Heart right ventricle (tissue), 16 donors: ENCODE results near the gene ARL6IP5. TPM values are rescaled to one million over a fixed set of nuclear protein-coding genes. Genes with fewer than 3 reads are reported as not detected.

Experiments
- ATAC-seq, 8 donors: fragments of 200-7000 bp; cut with Tn5 transposase; one replicate each; pipeline ENCODE4 v1.9.1; 2020; ENCODE audit warnings: mild to moderate bottlenecking in 8 of 8, moderate library complexity in 8 of 8, moderate number of reproducible peaks in 1 of 8
- DNase-seq, 2 donors: peaks; one replicate each; pipeline ENCODE4 v3.0.0-alpha.2; 2020
- H3K27ac ChIP-seq, 10 donors: fragments of 200-600 bp; sonication (generic) in 2 of 10; one replicate each; pipeline versions ENCODE4 v1.5.0 to v1.8.0; 2020 to 2022; ENCODE audit warnings: mild to moderate bottlenecking in 3 of 10
- H3K27me3 ChIP-seq, 7 donors: fragments of 200-600 bp; one replicate each; pipeline ENCODE4 v1.8.0; 2021 to 2022; ENCODE audit warnings: mild to moderate bottlenecking in 2 of 7
- H3K36me3 ChIP-seq, 9 donors: fragments of 200-600 bp; sonication (generic) in 1 of 9; one replicate each; pipeline versions ENCODE4 v1.5.0 to v1.8.0; 2020 to 2022; ENCODE audit warnings: mild to moderate bottlenecking in 2 of 9
- H3K4me1 ChIP-seq, 9 donors: fragments of 200-600 bp; sonication (generic) in 1 of 9; one replicate each; pipeline versions ENCODE4 v1.5.0 to v1.8.0; 2020 to 2022; ENCODE audit warnings: mild to moderate bottlenecking in 4 of 9
- H3K4me3 ChIP-seq, 10 donors: fragments of 200-600 bp; sonication (generic) in 2 of 10; one replicate each; pipeline versions ENCODE4 v1.5.0 to v1.8.0; 2020 to 2022; ENCODE audit warnings: mild to moderate bottlenecking in 7 of 10, moderate library complexity in 2 of 10
- H3K9me3 ChIP-seq, 11 donors: fragments of 200-600 bp in 10 of 11; sonication (generic) in 2 of 11; one replicate each; pipeline versions ENCODE4 v1.5.0 to v1.8.0; 2013 to 2022; ENCODE audit warnings: mild to moderate bottlenecking in 2 of 11, control low read depth in 1 of 11, moderate library complexity in 1 of 11
- CTCF ChIP-seq, 9 donors: fragments of 200-600 bp; sonication (generic) in 2 of 9; IDR thresholded peaks; one replicate each; pipeline versions ENCODE4 v1.5.0 to v1.8.0; 2021 to 2022; ENCODE audit warnings: antibody characterized with exemption in 9 of 9, mild to moderate bottlenecking in 5 of 9, moderate library complexity in 1 of 9
- WGBS, 2 donors: extraction: QIAGEN DNeasy Blood & Tissue Kit; methylation state at CpG; one replicate each; pipeline ENCODE4 v1.1.7; 2013; ENCODE audit warnings: inconsistent platforms in 1 of 2; 5-methylcytosine and 5-hydroxymethylcytosine counted together
- intact Hi-C, 10 donors: fragments of 100-400 bp; cut with DNase I; formaldehyde crosslinking; loops; one replicate each; pipeline versions ENCODE4 v1.11.1 to v1.14.2; 2022
- polyA plus RNA-seq, 2 donors: library from polyadenylated mRNA; stranded (reverse); fragments of 200-250 nt; gene quantifications; one replicate each; pipeline ENCODE4 v1.2.3, GENCODE V29; 2013
- total RNA-seq, 10 donors: library from RNA; stranded (reverse); fragmentation: NEBNext Ultra II Directional in 3 of 10; extraction: Animal tissue kit (Norgen Biotek cat#: 25700) in 3 of 10; gene quantifications; one replicate each; pipeline versions ENCODE4 v1.2.1 to v1.2.4, GENCODE V29; 2021 to 2023
- donor health status: Arrhythmogenic right ventricular cardiomyopathy.
- donor health status: ischemic (EF 13 %, LVEDD 7.1; RV severe dilation, severe dysfunction).
- donor health status: healthy with polysubstance abuse.
- donor health status: DM: no; HTN: yes; CAD: no.
- donor health status: DM: no; HTN: no; CAD: no.
- donor health status: ischemic (EF 25% LVEDD 6.9; RV normal size, moderate dysfunction).
- donor health status: ischemic (EF 25% LVEDD 5.7; RV mildly dilated, moderate dysfunction).
- donor health status: healthy.
- donor health status: DM: yes; HTN: yes; CAD: no.
- donor health status: Ischemic cardiomyopathy.
- donor health status: ischemic (EF 35%, LVEDD 5.7; RV mildly dilated, moderate dysfunction).
- donor health status: nonischemic (EF 11% LVEDD 7.7; RV severe dilation, severe dysfunction).
- donor health status: DM: yes; HTN: yes; CAD: no.
- donor health status: PGD.
- donor health status: ischemic (EF 29% LVEDD 5.4; RV normal size, mild dysfunction).
- donor health status: nonischemic (EF 23%, LVEDD 6.1; RV moderate dilation, normal function).

ARL6IP5 gene
- total and polyA plus RNA-seq, 12 donors: 151 to 226 (median 195) TPM

- peak overlapping the region in 9 of 10 donors; percentile 4 to 40 (median 21) for H3K4me3 ChIP-seq
- WGBS, 2 donors: 45 to 63% methylated on average over 4 of the region's 4 CpGs
- H3K27me3 ChIP-seq: no peaks in the 10 kb centered on the region
- peaks cover 0 to 6% (median 0%) of the 10 kb centered on the region in 9 donors for H3K36me3 ChIP-seq
- no peak for DNase-seq
- intact Hi-C loops: loop anchor here in 1 of 10 donors (5.0 kb wide), 1 partner anchor 34 kb away; the partner anchor contains the start of genes ARL6IP5 and UBA3
- ATAC-seq: no peak
- peaks cover 0 to 37% (median 12%) of the 10 kb centered on the region in 9 donors for H3K4me1 ChIP-seq
- peak overlapping the region; percentile 24 to 87 (median 70) for H3K27ac ChIP-seq
- no peak for TF ChIP-seq CTCF (IDR thresholded peaks at IDR 0.05)
- H3K9me3 ChIP-seq: no peaks in the 10 kb centered on the region
These were observed 31.4 kb downstream of the ARL6IP5 start for GRCh38 chr3:69116162-69116561.

GRCh38 chr3:69116897-69117296 lies 32.2 kb downstream of the ARL6IP5 start:
- intact Hi-C loops: loop anchor here in 1 of 10 donors (5.0 kb wide), 1 partner anchor 35 kb away; the partner anchor contains the start of genes ARL6IP5 and UBA3
- DNase-seq (no peak), ATAC-seq (peak in 3 of 8 donors; percentile 36 to 55 (median 43))
- 43 to 54% methylated on average over 3 of the region's 3 CpGs for WGBS, 2 donors
- Histone ChIP-seq H3K4me1 (peaks cover 0 to 33% (median 18%) of the 10 kb centered on the region in 9 donors), H3K27ac (peak overlapping the region; percentile 24 to 87 (median 70)), H3K27me3 (no peaks in the 10 kb centered on the region), H3K4me3 (peak overlapping the region in 9 of 10 donors; percentile 4 to 40 (median 21)), H3K36me3 (peaks cover 0 to 6% (median 0%) of the 10 kb centered on the region in 9 donors), H3K9me3 (no peaks in the 10 kb centered on the region)
- TF ChIP-seq CTCF (IDR thresholded peaks at IDR 0.05): no peak

- DNase-seq (no peak), ATAC-seq (no peak)
- no peak for TF ChIP-seq CTCF (IDR thresholded peaks at IDR 0.05)
- Histone ChIP-seq H3K27ac (peak overlapping the region in 1 of 10 donors; percentile 9), H3K9me3 (no peaks in the 10 kb centered on the region), H3K4me3 (peak overlapping the region in 3 of 10 donors; percentile 9 to 40 (median 34)), H3K36me3 (peaks cover 0 to 6% (median 0%) of the 10 kb centered on the region in 9 donors), H3K27me3 (no peaks in the 10 kb centered on the region), H3K4me1 (peaks cover 0 to 25% (median 15%) of the 10 kb centered on the region in 9 donors)
- intact Hi-C loops: loop anchor here in 1 of 10 donors (5.0 kb wide), 1 partner anchor 36 kb away; the partner anchor contains the start of genes ARL6IP5 and UBA3
- 91% methylated on average over 12 of the region's 12 CpGs for WGBS, 2 donors
These were observed 33.8 kb downstream of the ARL6IP5 start for GRCh38 chr3:69118555-69118954.

GRCh38 chr3:69119138-69119537 lies 34.4 kb downstream of the ARL6IP5 start:
- intact Hi-C loops: loop anchor here in 1 of 10 donors (5.0 kb wide), 1 partner anchor 37 kb away; the partner anchor contains the start of genes ARL6IP5 and UBA3
- DNase-seq (no peak), ATAC-seq (no peak)
- H3K27me3 ChIP-seq: no peaks in the 10 kb centered on the region
- H3K9me3 ChIP-seq: no peaks in the 10 kb centered on the region
- TF ChIP-seq CTCF (IDR thresholded peaks at IDR 0.05): no peak
- no peak overlapping the region for H3K4me3 ChIP-seq
- 84 to 91% methylated on average over 6 of the region's 6 CpGs for WGBS, 2 donors
- peaks cover 0 to 19% (median 10%) of the 10 kb centered on the region in 9 donors for H3K4me1 ChIP-seq
- peaks cover 0 to 6% (median 0%) of the 10 kb centered on the region in 9 donors for H3K36me3 ChIP-seq
- H3K27ac ChIP-seq: no peak overlapping the region
